ENCODE measurements around the gene CNNM1. TPM values are rescaled to one million over a fixed set of nuclear protein-coding genes. Genes with fewer than 3 reads are reported as not detected.

Gene CNNM1
- total RNA-seq, 2 experiments from 2014 or later: not detected

DNA sequence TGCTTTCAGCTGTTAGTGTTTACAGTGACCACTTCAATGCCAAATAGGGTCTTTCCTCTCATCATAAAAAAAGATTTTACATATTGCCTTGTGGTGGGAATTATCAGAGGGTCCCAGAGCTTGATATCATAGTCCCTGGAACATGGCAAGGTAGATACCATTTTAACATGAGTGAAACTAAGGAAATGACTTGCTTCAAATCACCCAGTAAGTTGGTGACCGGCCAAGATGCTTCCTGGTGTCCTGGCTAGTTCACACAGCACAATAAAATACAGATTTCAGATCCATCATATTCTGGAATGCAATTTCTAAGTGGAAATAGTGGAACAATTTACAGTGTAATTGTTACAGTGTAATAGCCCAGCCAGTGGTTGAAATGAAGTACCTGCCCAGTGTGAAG lies 36.6 kb downstream of the CNNM1 start:
- Histone ChIP-seq H3K27ac (ENCODE audit: low read depth, low read length, poor library complexity, severe bottlenecking) (no peak overlapping the region), H3K9me2 (ENCODE audit: insufficient read depth, low read length) (no peaks in the 10 kb centered on the region), H2AFZ (ENCODE audit: low read length) (no peak overlapping the region), H3K4me3 (ENCODE audit: low read depth, low read length, poor library complexity, severe bottlenecking) (no peak overlapping the region), H3K4me2 (ENCODE audit: low read length) (no peak overlapping the region), H3K9me3 (ENCODE audit: low read length) (no peaks in the 10 kb centered on the region), H3K79me2 (ENCODE audit: insufficient read depth, low read depth, low read length) (no peaks in the 10 kb centered on the region), H3K4me1 (ENCODE audit: insufficient read depth, low read length, poor library complexity, severe bottlenecking) (no peaks in the 10 kb centered on the region), H4K20me1 (ENCODE audit: insufficient read depth, low read length) (no peaks in the 10 kb centered on the region), H3K36me3 (ENCODE audit: insufficient read depth, low read length) (no peaks in the 10 kb centered on the region)
- DNase-seq (ENCODE audit: low spot score): no peak
- TF ChIP-seq EZH2phosphoT487 (IDR thresholded peaks at IDR 0.05; ENCODE audit: borderline replicate concordance, low read depth, low read length): no peak
- TF ChIP-seq, protein P1, sequence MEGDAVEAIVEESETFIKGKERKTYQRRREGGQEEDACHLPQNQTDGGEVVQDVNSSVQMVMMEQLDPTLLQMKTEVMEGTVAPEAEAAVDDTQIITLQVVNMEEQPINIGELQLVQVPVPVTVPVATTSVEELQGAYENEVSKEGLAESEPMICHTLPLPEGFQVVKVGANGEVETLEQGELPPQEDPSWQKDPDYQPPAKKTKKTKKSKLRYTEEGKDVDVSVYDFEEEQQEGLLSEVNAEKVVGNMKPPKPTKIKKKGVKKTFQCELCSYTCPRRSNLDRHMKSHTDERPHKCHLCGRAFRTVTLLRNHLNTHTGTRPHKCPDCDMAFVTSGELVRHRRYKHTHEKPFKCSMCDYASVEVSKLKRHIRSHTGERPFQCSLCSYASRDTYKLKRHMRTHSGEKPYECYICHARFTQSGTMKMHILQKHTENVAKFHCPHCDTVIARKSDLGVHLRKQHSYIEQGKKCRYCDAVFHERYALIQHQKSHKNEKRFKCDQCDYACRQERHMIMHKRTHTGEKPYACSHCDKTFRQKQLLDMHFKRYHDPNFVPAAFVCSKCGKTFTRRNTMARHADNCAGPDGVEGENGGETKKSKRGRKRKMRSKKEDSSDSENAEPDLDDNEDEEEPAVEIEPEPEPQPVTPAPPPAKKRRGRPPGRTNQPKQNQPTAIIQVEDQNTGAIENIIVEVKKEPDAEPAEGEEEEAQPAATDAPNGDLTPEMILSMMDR (conservative IDR thresholded peaks at IDR 0.05; ENCODE audit: low read length): no peak
- POLR2A ChIA-PET: no interaction called here
- CTCF ChIA-PET (ENCODE audit: unreplicated experiment): no interaction called here
- BruUV-seq (replicated peaks): no TSS peak
- intact Hi-C loops (cut with micrococcal nuclease; ENCODE audit: unreplicated experiment): no loop called here

DNA sequence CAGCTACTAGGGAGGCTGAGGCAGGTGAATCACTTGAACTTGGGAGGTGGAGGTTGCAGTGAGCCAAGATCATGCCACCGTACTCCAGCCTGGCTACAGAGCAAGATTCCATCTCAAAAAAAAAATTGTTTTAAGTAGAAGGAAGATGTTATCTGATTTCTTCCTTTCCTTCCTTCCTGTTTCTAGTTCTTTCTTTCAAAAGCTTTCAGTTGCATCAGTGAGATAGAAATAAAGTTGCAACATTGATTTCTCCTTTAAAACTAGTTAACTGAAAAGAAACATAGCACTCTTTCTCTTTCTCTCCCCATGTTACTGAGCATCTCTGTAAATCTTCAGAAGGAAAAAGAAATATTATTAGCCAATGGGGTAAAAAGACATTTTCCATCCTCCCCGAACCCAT lies 37.5 kb downstream of the CNNM1 start:
- no peak overlapping the region for H3K4me2 ChIP-seq (ENCODE audit: low read length)
- no peaks in the 10 kb centered on the region for H3K79me2 ChIP-seq (ENCODE audit: insufficient read depth, low read depth, low read length)
- H4K20me1 ChIP-seq (ENCODE audit: insufficient read depth, low read length): no peaks in the 10 kb centered on the region
- DNase-seq (ENCODE audit: low spot score): no peak
- BruUV-seq (replicated peaks): no TSS peak
- H2AFZ ChIP-seq (ENCODE audit: low read length): no peak overlapping the region
- no peaks in the 10 kb centered on the region for H3K36me3 ChIP-seq (ENCODE audit: insufficient read depth, low read length)
- no peak overlapping the region for H3K4me3 ChIP-seq (ENCODE audit: low read depth, low read length, poor library complexity, severe bottlenecking)
- no peak for TF ChIP-seq EZH2phosphoT487 (IDR thresholded peaks at IDR 0.05; ENCODE audit: borderline replicate concordance, low read depth, low read length)
- TF ChIP-seq, protein P1 (conservative IDR thresholded peaks at IDR 0.05; ENCODE audit: low read length): no peak
- H3K4me1 ChIP-seq (ENCODE audit: insufficient read depth, low read length, poor library complexity, severe bottlenecking): no peaks in the 10 kb centered on the region
- ChIA-PET CTCF (ENCODE audit: unreplicated experiment) (no interaction called here), POLR2A (interaction anchor here (0.7 kb wide), 2 partner anchors 45 to 434 kb away, joined by 4 read pairs; no protein-coding TSS in a partner anchor)
- intact Hi-C loops (cut with micrococcal nuclease; ENCODE audit: unreplicated experiment): no loop called here
- no peaks in the 10 kb centered on the region for H3K9me2 ChIP-seq (ENCODE audit: insufficient read depth, low read length)
- H3K27ac ChIP-seq (ENCODE audit: low read depth, low read length, poor library complexity, severe bottlenecking): no peak overlapping the region
- H3K9me3 ChIP-seq (ENCODE audit: low read length): no peaks in the 10 kb centered on the region

DNA sequence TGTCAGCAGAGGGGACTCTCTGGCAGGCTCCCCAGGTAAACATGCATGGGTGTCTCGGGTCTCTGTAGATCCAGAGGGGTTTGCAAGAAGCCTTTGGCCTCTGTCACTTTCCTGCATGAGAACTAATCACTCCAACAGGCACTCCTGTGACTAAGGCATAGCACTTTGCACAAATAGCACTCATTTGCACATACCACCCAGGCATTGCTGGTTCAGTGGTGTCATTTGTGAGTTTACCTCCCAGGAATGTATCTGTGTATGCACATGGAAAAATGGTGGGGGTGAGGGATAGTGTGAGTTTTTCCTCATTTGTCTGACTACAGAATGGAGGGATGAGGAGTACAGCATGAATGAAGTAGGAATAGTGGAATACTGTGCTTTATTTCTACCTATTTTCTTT lies 39.5 kb downstream of the CNNM1 start:
- BruUV-seq (replicated peaks): no TSS peak
- CTCF ChIA-PET (ENCODE audit: unreplicated experiment): no interaction called here
- Histone ChIP-seq H3K4me3 (ENCODE audit: low read depth, low read length, poor library complexity, severe bottlenecking) (no peak overlapping the region), H3K27ac (ENCODE audit: low read depth, low read length, poor library complexity, severe bottlenecking) (no peak overlapping the region), H2AFZ (ENCODE audit: low read length) (no peak overlapping the region), H3K4me1 (ENCODE audit: insufficient read depth, low read length, poor library complexity, severe bottlenecking) (no peaks in the 10 kb centered on the region), H3K4me2 (ENCODE audit: low read length) (no peak overlapping the region), H4K20me1 (ENCODE audit: insufficient read depth, low read length) (no peaks in the 10 kb centered on the region), H3K9me3 (ENCODE audit: low read length) (no peaks in the 10 kb centered on the region), H3K36me3 (ENCODE audit: insufficient read depth, low read length) (no peaks in the 10 kb centered on the region), H3K79me2 (ENCODE audit: insufficient read depth, low read depth, low read length) (no peaks in the 10 kb centered on the region), H3K9me2 (ENCODE audit: insufficient read depth, low read length) (no peaks in the 10 kb centered on the region)
- no peak for TF ChIP-seq EZH2phosphoT487 (IDR thresholded peaks at IDR 0.05; ENCODE audit: borderline replicate concordance, low read depth, low read length)
- intact Hi-C loops (cut with micrococcal nuclease; ENCODE audit: unreplicated experiment): no loop called here
- no peak for DNase-seq (ENCODE audit: low spot score)
- POLR2A ChIA-PET: no interaction called here
